ENCODE results near the gene FOSL2.

The FOSL2 gene

GRCh38 chr2:28360058-28360717 is 32.5 kb upstream of the FOSL2 start:
- H3K27ac ChIP-seq (ENCODE audit: extremely low read depth, low read depth, low read length): no peak overlapping the region
- TF ChIP-seq KLF1 (tag by site-specific recombination; IDR thresholded peaks at IDR 0.05): peak; percentile 70; the same call in 1 of the 2 replicates
- TF ChIP-seq ZFHX2 (tag by site-specific recombination; conservative IDR thresholded peaks at IDR 0.05): peak; percentile 48; the same call in 1 of the 2 replicates
- TF ChIP-seq ZNF175 (tag by site-specific recombination; IDR thresholded peaks at IDR 0.05): no peak
- 0 out of 2 replicates have a peak, but pooled peaks have one; percentile 9 for TF ChIP-seq EGR2 (tag by site-specific recombination; IDR thresholded peaks at IDR 0.05; ENCODE audit: low read depth)
- H3K4me1 ChIP-seq (ENCODE audit: control insufficient read depth, insufficient read depth, low read length): no peaks in the 10 kb centered on the region; the same call in 1 of the 2 replicates
- H3K36me3 ChIP-seq (ENCODE audit: control insufficient read depth in 2 of 2, insufficient read depth in 1 of 2, low read length in 2 of 2): no peaks in the 10 kb centered on the region
- H3K4me3 ChIP-seq (ENCODE audit: low read depth, low read length): no peak overlapping the region
- POLR2A ChIA-PET: interaction anchor here (0.6 to 1.0 kb wide), 3 partner anchors 31 to 607 kb away, joined by 3 to 4 read pairs (median 3); partner anchors contain the start of gene FOSL2
- CTCF ChIA-PET: interaction anchor here (0.6 kb wide), 1 partner anchor 22 kb away, joined by 3 read pairs; no protein-coding TSS in a partner anchor
- no peaks in the 10 kb centered on the region for H3K9me3 ChIP-seq (ENCODE audit: control insufficient read depth, insufficient read depth, low read depth, low read length)

- no peak overlapping the region for H3K27ac ChIP-seq (ENCODE audit: extremely low read depth, low read depth, low read length)
- H3K36me3 ChIP-seq (ENCODE audit: control insufficient read depth in 2 of 2, insufficient read depth in 1 of 2, low read length in 2 of 2): no peaks in the 10 kb centered on the region
- H3K4me1 ChIP-seq (ENCODE audit: control insufficient read depth, insufficient read depth, low read length): no peaks in the 10 kb centered on the region; the same call in 1 of the 2 replicates
- POLR2A ChIA-PET: interaction anchor here (0.6 to 1.0 kb wide), 3 partner anchors 31 to 608 kb away, joined by 3 to 4 read pairs (median 3); partner anchors contain the start of gene FOSL2
- no peak overlapping the region for H3K4me3 ChIP-seq (ENCODE audit: low read depth, low read length)
- CTCF ChIA-PET: interaction anchor here (0.6 kb wide), 1 partner anchor 23 kb away, joined by 3 read pairs; no protein-coding TSS in a partner anchor
- no peaks in the 10 kb centered on the region for H3K9me3 ChIP-seq (ENCODE audit: control insufficient read depth, insufficient read depth, low read depth, low read length)
- TF ChIP-seq ZNF626 (tag by site-specific recombination; IDR thresholded peaks at IDR 0.05) (no peak), ZNF544 (tag by site-specific recombination; IDR thresholded peaks at IDR 0.05) (no peak), ZNF792 (tag by site-specific recombination; IDR thresholded peaks at IDR 0.05) (no peak), KLF8 (tag by site-specific recombination; IDR thresholded peaks at IDR 0.05) (no peak), ZNF76 (tag by site-specific recombination; IDR thresholded peaks at IDR 0.05; ENCODE audit: borderline replicate concordance, low read depth) (no peak), ZNF404 (tag by site-specific recombination; IDR thresholded peaks at IDR 0.05) (no peak), ZBTB48 (tag by site-specific recombination; IDR thresholded peaks at IDR 0.05) (peak; percentile 79), ZNF639 (tag by site-specific recombination; IDR thresholded peaks at IDR 0.05) (no peak), WT1 (tag by site-specific recombination; IDR thresholded peaks at IDR 0.05) (no peak), SCRT2 (tag by site-specific recombination; IDR thresholded peaks at IDR 0.05) (peak; percentile 49), OVOL3 (tag by site-specific recombination; IDR thresholded peaks at IDR 0.05) (no peak), KLF7 (tag by site-specific recombination; IDR thresholded peaks at IDR 0.05; ENCODE audit: borderline replicate concordance) (no peak), ZNF677 (tag by site-specific recombination; IDR thresholded peaks at IDR 0.05) (no peak), SP2 (tag by site-specific recombination; IDR thresholded peaks at IDR 0.05) (no peak), ZBTB8A (tag by site-specific recombination; IDR thresholded peaks at IDR 0.05) (no peak), ZNF169 (tag by site-specific recombination; IDR thresholded peaks at IDR 0.05) (no peak), ZNF366 (tag by site-specific recombination; conservative IDR thresholded peaks at IDR 0.05) (peak; percentile 22; the same call in 1 of the 2 replicates), ZNF324 (tag by site-specific recombination; IDR thresholded peaks at IDR 0.05) (no peak), ZNF202 (tag by site-specific recombination; IDR thresholded peaks at IDR 0.05; ENCODE audit: borderline replicate concordance) (no peak), ZBTB26 (tag by site-specific recombination; optimal IDR thresholded peaks at IDR 0.05) (no peak), ZNF629 (tag by site-specific recombination; IDR thresholded peaks at IDR 0.05) (peak; percentile 33; the same call in 1 of the 2 replicates), ZNF518A (tag by site-specific recombination; conservative IDR thresholded peaks at IDR 0.05; ENCODE audit: low read depth) (no peak), SP7 (tag by site-specific recombination; IDR thresholded peaks at IDR 0.05) (peak; percentile 43)
These were observed 31.9 kb upstream of the FOSL2 start for GRCh38 chr2:28360718-28361293.

All from HEK293 (cell line).